HG03139 (cell line): ENCODE results near the gene RAPH1.

Experiments used
- ATAC-seq: cut with Tn5 transposase; IDR thresholded peaks from one replicate; pipeline ENCODE4 v1.9.1; 2021; ENCODE audit not compliant: unreplicated experiment

The RAPH1 gene

DNA sequence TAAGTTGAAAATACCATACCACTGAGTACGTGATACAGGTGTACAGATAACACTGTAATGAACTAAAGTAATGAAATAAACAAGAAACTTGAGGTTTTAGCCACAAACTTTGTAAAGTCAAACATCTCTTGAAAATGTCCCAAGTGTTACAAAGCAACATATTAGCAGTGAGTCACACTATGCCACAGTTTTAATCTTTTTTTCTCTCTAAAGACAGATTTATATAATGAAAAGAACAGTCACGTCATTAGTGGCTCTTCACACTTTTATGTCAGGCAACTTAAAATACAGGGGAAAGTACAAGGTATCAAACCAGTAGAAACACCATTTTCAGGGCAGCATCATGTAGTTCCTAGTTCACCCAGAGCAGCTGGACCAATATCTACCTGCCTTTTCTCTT lies 42.1 kb downstream of the RAPH1 start:
- no peak for ATAC-seq

DNA sequence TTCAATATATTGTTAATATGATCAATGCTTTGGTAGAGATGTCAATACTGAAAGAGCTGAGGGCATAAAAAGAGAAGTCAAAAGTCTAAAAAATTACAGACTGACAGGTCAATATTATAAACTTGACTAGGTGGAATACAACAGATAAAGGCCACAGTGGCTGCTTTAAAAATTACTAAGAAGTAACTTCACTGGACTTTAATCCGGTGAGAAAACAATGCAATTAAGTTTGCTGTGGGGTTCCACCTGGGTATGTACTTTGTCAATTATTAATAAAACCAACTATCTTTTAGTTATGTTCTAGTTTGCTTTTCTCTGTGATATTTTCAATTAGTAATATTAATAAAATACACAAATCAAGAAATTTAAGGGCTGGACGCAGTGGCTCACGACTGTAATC lies 44.7 kb downstream of the RAPH1 start:
- no peak for ATAC-seq

DNA sequence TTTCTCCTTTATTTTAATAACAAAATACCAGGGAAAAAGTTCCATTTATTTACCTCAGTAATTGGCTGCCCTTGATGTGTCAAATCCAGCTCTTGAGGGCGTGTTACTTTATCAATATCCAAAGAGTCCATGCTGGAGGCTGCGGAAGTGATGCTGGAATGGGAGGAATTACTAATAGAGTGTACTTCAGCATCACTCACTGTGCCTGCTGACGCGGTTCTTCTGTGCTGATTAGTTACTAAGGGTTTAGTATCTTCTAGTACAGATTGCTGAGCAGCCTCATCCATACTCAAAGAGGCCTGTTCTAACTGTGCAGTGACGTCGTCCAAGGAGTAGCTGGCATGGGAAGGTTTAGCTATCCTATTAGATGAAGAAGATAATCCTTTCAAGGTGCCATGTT lies 45.6 kb downstream of the RAPH1 start:
- ATAC-seq = no peak

DNA sequence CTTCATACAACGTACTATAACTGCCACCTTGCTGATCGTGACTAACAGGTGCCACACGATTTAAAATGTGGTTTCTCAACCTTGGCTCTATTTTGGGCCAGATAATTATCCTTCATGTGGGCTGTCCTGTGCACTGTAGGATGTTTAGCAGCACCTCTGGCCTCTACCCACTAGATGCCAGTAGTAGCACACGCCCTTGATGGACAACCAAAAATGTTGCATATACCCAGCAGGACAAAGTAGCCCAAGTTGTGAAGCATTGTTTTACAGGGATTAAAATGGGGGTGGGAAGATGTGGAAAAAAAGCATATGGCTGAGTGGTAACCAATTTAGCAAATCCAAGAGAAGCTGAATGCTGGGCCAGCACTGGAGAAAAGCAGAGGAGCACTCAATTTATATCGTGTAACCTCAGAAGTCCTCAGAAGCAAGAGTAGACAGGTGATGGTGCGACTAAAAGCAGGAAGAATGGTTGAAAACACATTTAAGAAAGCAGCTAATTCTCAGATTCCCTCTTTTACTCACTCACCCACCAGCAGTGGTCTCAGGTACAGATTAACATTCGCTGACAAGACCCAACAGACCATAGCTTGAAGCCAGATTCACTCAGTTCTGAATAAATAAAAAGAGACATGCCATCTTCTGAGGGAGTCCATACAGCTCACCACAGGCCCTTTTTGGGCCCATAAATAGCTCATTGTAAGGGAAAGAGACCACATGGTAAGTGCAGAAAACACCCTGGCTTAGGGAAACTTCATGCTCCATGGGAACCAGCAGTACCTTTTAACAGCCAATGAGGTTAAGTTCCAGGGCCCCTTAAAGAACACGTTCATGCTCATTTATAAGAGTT lies 50.6 kb downstream of the RAPH1 start:
- ATAC-seq = peak; percentile 68

DNA sequence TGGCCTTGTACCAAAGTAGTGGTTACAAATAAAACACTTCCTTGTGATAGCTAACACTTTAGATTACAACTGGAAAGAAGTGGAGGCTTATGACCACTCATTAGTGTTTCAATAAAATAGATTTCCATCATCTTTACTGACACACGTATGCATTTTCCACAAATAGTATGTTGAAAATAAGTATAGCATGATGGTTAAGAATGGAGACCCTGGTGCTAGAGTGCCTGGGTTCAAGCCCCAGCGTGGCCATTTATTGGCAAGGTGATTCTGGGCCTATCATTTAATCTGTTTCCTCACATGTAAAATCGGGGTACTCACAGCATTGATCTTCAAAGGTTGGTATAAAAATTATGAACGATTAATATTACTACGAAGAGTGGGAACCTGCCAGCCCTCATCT lies 54.5 kb downstream of the RAPH1 start:
- no peak for ATAC-seq

DNA sequence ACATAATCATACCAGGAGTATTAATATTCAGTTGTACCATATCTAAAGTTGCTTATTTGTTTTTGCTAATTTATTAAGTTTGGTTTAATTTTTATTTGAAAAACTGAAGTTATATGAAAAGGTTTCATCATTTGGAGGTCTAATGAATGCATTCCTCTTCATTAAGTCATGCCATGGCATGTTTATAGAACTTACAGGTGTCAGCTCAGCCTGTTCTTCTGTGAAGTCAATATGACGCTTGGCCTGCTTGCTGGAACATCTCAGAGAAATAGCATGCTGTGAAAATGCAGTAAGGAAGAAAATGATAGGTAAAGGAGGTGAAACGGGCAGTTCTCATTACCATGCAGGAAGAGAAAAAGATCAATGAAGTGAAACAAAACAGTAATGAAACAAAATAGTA lies 58.2 kb downstream of the RAPH1 start:
- ATAC-seq = no peak

DNA sequence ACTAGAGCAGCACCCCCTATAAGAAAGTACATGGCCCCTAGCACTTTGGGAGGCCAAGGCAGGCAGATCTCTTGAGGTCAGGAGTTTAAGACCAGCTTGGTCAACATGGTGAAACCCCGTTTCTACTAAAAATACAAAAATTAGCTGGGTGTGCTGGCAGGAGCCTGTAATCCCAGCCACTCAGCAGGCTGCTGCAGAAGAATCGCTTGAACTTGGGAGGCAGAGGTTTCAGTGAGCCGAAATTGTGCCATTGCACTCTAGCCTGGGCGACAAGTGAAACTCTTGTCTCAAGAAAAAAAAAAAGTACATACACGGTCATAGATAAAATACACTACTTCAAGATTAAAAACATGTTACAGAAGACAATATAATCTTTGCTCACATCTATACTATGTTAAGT lies 63.8 kb downstream of the RAPH1 start:
- no peak for ATAC-seq

DNA sequence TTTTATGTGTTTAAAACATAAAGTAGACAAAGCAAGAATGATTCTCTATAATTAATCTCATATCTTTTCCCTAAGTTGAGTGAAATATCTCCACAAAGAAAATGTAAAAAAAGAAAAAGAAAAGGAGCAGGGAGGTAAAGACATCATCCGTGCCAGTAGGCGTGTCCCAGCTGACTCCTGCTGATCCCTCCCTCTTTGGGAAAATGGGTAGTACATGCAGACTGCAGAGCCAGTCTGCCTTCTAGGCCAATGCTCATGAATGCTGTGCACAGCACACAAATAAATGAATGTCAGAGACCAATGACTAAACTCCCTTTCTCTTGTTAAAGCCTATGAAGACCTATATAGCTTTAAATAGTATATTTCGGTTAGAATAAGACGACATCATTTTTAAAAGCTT lies 64.7 kb downstream of the RAPH1 start:
- ATAC-seq = no peak

DNA sequence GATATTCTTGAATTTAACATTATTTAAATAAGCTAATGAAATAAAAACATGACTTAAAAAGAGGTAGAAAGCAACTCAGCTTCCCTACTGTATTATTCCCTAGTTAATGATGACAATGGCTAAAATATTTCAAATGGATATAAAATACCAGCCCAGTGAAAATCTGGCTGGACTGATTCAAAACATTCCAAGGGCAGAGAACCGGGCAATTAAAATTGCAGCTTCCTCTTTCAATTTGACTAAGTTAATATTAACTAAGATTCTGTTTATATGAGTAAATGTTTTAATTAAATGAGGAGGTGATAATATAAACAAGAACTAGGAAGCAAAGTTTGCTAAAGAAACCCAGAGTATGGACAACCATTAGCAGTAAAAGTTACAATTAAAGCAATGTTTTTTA lies 65.6 kb downstream of the RAPH1 start:
- ATAC-seq = no peak

DNA sequence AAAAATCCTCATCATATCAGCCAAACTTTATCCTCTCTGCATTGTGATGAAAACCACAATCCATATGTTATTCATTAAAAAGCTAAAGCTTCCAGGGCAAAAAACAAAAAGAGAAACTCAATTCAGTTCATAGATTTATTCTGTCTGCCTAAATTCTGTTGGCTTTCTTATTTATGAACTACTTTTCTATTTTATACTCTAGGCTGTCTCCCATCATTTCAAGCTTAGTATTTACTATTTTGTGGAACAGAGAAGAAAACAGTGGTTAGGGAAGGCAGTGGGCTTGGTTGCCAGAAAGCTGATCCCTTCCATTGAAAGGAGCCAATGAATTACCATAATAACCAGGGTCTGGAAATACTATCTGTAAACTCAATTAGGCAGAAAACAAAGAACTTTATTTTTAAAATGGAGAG lies 71.8 kb downstream of the RAPH1 start:
- no peak for ATAC-seq

DNA sequence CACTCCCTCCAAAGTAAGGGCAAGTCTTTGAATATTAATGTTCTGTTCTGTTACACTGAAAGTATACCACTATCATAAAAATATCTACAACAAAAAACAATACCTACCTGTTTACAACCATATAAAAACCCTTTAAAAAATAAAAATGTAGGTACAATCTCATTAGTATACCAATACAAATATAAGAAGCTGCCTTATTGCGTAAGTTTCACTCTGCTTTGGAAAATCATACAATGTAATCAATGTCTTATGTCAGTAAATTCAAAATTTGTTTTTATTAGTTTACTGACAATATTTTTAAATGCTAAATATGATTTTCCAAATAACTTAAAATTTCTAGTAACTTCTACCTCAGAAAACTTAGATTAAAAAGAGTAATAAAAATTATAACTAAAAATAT lies 72.8 kb downstream of the RAPH1 start:
- ATAC-seq = no peak

DNA sequence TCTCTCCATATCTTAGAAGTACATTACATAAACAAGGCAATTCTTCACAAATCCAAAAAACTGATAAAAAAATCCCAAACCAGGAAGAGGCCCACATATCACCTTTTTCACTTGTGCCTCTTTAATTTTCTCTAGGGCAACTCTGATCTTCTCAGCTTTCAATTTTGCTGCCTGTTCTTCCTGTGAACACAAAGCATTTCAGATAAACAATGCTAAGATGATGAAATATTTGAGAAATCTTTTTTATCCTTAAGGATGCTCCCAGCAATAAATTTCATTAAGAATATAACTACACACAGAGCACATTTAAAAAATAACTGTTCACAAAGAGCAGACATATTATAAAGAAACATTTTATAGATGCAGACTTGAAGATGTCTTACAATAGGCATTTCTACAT lies 73.4 kb downstream of the RAPH1 start:
- ATAC-seq = no peak

DNA sequence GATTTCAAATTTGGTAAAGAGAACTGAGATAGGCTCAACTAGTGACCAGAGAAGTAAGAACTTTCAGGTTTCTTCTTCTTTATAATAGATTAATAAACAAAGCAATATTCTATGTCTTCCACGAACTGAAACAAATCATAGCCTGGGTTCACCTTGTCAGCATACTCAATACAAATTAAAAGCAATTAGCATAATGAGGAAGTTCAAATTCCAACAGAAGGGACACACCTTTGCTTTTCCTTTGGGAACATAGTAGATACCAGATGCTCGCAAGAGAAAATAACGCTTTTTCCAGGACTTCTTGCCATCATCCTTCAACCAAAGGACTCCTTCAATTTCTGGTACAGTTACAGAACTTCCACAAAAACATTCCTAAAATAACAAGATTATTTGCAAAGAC lies 79.9 kb downstream of the RAPH1 start:
- ATAC-seq = no peak

DNA sequence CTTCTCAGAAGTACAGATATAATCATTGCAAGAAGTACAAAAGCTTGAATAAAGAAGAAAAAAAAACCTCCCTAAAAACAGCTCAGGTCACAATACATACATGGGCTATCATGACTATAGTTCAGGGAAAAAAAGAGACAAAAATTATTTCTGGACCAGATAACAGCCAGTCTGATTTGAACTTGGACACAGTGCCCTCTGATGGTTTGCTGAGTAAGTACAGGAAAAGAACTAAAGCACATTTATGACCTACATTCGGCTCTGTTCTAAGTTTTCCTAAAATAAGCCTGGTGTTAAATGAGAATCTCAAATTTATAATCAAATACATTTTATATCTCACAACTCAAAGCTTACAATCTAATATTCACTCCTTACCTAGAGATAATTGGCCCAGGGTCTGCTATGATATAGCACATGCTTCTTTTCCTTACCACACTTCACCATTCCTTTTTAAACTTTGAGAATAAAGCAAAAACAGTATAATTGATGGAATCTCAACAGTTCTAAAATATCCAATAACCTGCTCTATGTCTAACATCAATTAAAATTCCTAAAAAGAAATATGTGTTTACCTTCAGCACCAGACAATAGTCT lies 81.1 kb downstream of the RAPH1 start:
- ATAC-seq = no peak

DNA sequence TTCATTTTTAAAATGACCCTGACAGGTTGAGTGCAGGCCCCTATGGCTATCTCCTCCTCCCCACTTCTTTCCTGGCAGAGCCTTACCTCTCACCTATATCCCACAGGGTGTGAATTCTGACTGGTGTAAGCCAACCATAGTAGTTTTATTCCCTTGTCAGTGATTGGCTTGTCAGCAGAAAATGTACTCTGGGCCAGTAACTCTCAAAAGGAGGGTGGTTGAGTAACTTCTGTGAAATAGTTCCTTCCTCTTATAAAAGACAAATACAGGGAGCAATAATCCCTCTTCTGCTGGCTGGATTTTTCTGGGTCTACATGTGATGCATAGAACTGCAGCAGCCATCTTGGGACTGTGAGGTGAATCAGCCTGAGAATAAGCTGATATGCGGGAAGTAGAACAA lies 83.4 kb downstream of the RAPH1 start:
- no peak for ATAC-seq

DNA sequence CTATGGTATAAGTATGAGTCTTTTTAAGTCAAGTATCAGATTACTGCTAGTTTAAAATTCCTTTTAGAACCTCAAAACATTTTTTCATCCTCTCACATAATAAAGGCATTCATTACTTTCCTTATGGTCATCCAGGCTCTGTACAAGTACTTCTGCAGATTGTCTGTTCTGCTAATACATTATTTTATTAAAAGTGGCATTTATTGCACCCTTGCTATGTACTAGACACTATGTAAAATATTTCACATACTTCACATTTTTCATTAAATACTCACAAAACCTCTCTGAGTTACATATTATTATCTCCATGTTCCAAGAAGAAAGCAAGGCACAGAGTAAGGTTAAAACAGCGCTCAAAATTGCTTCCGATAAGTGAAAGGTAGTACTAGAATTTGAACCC lies 84.1 kb downstream of the RAPH1 start:
- no peak for ATAC-seq

DNA sequence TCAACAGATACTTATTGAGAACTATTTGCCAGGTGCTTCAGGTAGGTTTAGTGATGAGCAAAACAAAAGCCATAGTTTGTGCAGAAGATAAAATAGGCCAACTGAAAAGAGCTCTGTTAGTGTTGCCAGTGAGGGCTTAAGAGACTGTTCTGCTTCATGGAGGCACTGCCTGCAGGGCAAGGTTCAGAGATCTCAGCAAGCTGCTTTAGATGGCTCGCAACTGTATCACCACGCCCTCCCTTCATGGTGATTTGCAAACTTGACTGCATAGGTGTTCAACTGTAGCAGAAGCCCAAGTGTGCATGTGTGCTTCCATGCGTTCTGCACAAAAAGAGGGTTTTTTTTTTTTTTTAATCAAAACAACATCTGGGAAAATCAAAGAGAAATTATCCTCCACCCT lies 84.5 kb downstream of the RAPH1 start:
- ATAC-seq = no peak

DNA sequence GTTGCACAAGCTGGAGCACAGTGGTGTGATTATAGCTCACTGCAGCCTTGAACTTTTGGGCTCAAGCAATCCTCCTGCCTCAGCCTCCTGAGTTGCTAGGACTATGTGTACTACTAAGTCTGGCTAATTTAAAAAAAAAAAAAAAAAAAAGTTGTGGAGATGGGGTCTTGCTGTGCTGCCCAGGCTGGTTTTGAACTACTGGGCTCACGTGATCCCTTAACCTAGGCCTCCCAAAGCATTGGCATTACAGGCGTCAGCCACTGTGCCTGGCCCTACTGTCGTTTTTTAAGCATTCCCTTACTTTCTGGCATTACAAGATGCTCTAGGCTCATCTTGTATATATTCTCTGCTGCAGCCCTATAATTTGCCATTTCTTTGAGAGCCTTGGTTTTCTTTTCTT lies 88.3 kb downstream of the RAPH1 start:
- ATAC-seq = no peak

DNA sequence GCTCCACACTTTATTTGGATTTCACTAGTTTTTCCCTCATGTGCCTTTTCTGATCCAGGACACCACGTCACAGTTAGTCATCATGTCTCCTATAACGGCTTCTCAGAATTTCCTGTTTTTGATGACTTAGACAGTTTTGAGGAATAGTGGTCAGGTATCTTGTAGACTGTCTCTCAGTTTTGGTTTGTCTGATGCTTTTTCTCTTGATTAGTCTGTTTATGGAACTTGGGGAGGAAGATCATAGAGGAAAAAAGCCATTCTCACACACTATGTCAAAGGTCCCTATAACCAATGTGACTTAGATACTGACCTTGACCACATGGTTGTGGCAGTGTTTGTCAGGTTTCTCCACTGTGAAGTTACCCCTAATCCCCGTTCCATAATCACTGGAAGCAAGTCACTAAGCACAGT lies 89.0 kb downstream of the RAPH1 start:
- no peak for ATAC-seq

DNA sequence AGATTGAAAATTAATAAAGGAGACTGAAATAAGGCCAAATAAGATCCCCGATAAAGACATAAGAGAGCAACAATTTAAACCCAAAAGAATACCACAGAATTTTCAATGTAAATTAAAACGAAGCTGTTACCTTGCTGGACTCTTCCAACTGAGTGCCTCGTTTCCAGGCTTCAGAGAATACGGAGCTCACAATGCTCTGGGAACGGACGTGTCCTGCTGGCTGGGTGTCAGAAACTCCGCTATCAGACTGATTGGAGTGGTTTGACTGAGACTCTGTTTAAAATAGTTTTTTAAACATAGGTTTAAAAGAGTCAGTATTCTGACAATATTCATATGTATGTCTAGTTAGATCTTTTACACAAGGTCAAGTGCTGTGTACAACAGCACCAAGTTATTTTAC lies 90.4 kb downstream of the RAPH1 start:
- no peak for ATAC-seq

DNA sequence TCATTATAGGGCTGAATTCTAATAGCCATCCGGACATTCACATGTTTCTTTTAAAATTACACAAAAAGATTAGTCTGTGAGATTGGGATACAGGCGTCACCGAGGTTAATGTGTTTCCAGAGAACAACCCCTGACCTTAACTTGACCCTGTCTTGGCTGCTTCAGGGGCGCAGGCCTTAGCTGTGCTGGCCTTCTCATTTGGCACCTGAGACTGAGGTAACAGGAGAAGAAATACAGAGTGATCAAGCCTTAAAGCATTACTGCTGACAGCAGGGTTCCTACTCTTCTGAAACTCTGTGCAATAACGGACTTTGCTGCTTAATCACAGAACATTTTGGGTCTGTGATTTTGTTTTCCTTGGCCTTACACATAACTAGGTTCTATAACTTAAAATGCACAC lies 92.6 kb downstream of the RAPH1 start:
- no peak for ATAC-seq

DNA sequence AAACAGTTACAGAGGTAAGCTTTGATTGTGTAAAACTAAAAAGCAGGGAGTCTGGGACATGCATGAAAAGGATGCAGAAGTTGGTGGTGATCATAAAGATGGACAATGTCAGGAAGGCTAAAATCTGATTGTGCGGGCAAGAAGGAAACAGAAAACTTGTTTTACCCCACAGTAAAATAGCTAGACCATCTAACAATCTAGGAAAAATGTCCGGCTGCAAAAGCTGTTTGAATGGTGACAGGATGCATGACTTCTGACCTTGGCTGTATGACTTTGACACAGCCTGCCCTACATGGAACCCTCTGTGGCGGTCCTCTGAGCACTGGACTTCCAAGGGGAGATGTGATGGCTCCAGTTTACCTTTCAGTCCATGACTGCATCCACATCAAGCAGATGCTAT lies 93.6 kb downstream of the RAPH1 start:
- no peak for ATAC-seq

DNA sequence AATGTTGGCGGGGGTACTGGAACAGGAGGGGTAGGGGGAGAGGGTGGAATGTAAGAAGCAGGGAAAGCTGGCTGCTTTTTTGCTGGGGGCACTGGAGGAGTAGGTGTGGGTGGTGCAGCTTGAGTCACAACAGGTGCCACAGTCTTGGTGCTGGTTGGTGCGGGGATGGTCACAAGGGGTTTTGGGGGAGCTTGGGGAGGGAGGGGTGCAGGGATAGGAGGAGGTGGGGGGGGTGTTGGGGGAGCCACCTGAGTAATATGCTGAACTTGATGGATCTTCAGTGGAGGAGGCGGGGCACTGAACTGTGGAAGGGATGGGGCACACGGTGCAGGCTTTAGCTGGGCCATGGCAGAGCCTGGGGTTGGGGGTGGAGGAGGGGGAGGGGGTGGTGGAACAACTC lies 94.4 kb downstream of the RAPH1 start:
- no peak for ATAC-seq
